AG09309 (cell line): ENCODE results near the gene ZNF474.

Experiments
- DNase-seq: peaks from one replicate; pipeline ENCODE4 v3.0.0-alpha.2; 2010; ENCODE audit warnings: low read depth
- H3K4me3 ChIP-seq: 2 replicates; pipeline ENCODE4 v1.5.1; 2011; ENCODE audit warnings: mild to moderate bottlenecking, low read depth, low read length, moderate library complexity; ENCODE audit not compliant: control insufficient read depth
- TF ChIP-seq, protein P1 (sequence below): IDR thresholded peaks from 2 replicates; pipeline ENCODE4 v1.5.1; 2011; ENCODE audit warnings: mild to moderate bottlenecking, low read depth, low read length, inconsistent platforms; ENCODE audit not compliant: insufficient read depth, control insufficient read depth; ENCODE audit errors: missing control alignments

The ZNF474 gene

DNA sequence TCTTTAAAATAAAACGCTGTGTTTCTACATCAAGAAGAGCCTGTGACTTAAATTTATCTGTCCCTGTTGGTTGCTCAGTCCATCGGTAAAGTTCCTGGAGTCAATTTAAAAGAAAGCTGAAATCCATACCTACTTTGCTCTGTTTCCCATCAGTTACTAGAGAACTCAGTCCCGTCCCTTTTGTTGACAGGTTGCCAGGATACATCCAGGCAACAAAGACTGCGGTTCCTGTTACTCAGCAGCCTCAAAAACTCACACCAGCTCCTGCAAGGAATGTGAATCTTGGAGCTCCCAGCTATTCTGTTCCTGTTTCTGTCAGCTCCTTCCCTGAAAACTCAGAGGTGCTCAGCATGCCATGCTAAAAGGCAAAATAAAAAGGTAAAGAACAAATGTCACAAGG is at the start of gene ZNF474:
Gene ZNF474, plus strand, starts transcription at position 241 of the 400 bp plus-strand sequence. CDS start 22,445 bp downstream, outside the sequence.
- DNase-seq, result peak; percentile 93
- H3K4me3 ChIP-seq, result no peak within 1 kb of the TSS
- TF ChIP-seq, protein P1, sequence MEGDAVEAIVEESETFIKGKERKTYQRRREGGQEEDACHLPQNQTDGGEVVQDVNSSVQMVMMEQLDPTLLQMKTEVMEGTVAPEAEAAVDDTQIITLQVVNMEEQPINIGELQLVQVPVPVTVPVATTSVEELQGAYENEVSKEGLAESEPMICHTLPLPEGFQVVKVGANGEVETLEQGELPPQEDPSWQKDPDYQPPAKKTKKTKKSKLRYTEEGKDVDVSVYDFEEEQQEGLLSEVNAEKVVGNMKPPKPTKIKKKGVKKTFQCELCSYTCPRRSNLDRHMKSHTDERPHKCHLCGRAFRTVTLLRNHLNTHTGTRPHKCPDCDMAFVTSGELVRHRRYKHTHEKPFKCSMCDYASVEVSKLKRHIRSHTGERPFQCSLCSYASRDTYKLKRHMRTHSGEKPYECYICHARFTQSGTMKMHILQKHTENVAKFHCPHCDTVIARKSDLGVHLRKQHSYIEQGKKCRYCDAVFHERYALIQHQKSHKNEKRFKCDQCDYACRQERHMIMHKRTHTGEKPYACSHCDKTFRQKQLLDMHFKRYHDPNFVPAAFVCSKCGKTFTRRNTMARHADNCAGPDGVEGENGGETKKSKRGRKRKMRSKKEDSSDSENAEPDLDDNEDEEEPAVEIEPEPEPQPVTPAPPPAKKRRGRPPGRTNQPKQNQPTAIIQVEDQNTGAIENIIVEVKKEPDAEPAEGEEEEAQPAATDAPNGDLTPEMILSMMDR, result no peak

DNA sequence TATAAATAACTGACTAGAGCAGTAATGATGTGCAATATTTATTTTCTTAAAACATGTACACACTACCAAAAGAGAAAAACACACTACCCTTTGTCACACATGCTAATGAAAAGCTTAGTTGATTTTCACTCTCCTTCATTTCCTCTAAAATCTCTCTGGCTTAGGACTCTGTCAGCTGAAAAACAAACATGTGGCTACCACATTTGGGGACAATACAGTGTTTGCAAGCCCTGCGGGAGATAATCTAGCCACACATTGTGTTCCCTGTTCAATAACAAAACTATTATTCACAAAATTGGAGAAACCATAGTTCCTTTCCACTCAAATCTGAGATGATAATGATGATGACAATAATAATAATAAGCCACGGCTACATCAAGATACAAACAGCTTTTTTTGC is 47.8 kb upstream of the ZNF474 start:
- no peak for DNase-seq
- TF ChIP-seq, protein P1, result no peak

DNA sequence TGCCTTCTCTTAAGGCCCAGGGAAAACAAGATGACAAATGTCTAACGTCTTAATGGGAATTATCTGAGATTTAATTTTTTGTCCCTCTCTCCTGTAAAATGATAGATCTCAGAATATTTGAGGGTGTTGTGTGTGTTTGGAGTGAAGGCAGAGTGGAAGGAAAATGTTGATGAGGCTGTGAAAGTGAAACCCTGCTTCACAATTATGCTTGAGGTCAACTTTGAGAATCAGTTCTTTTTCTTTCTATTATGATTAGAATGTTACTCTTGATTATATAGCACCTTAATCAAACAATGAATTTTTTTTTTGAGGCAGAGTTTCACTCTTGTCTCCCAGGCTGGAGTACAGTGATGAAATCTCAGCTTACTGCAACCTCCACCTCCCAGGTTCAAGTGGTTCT is 45.8 kb upstream of the ZNF474 start:
- DNase-seq, result no peak
- TF ChIP-seq, protein P1, result no peak
- no peak overlapping the region for H3K4me3 ChIP-seq

More for the DNA sequence above, 47.8 kb upstream of the ZNF474 start:
- H3K4me3 ChIP-seq, result no peak overlapping the region

DNA sequence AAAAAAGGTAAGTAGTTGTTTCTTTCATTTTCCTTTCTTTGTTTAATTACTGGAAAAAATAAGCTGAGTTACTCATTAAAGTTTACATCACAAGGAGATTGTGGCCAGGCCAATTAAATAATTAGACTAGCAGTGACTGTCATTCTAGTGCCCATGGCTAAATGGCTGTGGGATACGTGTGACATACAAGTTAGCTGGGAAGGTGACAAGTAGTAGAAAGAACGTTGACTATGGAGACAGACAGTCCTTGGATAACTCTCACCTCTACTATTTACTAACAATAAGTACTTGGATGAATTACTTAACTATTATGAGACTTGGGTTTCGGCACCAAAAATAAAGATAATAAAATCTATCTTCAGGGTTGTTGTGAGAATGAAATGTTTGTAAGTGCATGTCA is 44.3 kb upstream of the ZNF474 start:
- TF ChIP-seq, protein P1, result no peak
- DNase-seq, result no peak
- no peak overlapping the region for H3K4me3 ChIP-seq

DNA sequence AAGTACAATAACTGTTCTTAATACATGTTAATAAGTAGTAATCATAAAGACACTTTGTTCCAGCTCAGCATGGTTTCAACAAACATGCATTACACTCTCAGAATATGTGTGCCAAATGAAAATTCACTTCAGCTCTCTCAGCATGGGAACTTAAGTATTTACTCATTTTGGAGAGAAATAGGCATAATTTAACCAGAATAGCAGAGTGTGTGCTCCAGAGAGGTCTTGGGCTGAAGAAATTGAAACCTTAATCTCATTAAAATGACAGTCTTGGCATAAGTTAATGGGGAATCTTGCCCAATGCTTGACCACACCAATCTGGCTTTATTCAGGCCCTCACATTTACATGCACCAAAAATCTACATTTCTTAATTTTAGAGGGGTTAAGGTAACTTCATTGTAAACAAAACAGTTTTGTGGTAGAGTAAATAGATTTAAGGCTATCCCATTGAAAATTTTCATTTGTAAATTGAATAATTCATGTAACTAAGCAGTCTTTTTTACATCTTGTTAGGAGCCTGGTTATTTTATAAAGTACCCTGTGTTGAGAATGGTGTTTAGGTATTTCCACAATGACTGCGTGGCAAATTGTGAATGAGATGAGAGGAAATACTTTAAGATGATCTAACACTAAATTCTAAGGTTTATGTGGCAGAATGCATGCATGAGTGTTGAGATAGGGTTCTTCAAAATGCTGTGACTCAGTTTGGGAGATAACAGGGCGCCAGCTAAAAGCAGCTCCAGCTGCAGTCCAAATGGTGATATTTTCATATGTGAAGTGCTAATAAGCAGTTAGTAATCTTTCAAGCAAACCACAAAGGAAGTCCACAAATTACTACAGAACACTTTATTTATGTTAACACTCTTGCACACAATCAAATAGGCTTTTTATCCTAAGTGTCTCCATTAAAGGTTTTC is 40.0 kb upstream of the ZNF474 start:
- DNase-seq, result peak; percentile 86
- H3K4me3 ChIP-seq, result no peak overlapping the region
- TF ChIP-seq, protein P1, result no peak

DNA sequence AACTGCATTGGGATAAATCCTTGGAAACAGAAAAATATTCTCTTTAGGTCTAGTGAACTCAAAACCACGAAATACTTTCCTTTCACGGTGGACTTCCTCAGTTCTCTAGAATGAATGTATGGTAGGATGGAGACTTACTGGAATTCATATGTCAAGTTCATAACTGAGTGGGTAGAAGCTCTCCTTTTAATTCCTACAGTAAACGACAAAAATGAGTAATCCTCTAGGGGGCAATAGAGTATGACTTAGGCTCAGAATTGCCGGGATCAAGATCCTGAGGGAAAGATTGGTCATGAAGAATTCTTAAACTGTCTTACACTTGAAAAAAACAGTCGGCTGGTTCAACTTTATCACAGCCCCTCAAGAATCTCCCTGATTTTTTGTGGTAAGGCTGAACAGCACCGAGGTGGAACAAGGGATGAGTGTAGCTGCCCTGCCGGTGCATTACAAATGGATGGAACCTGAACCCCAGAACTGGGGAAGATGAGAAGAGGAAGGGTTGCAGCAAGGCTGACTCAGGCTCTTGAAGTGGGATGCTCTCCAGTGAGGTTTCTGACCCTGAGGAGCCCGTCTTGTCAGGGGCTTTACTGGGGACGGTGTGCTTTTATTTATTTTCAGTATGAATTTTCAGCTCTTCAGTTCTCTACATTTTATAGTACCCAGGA is 37.3 kb upstream of the ZNF474 start:
- TF ChIP-seq, protein P1, result peak; percentile 62
- DNase-seq, result no peak
- peak overlapping the region; percentile 21 for H3K4me3 ChIP-seq
